GM12864 (cell line): ENCODE results near the gene C5orf58.

Experiments used
- DNase-seq: peaks from one replicate; pipeline ENCODE4 v3.0.0-alpha.2; 2011; ENCODE audit warnings: low read depth
- H3K4me3 ChIP-seq: 2 replicates; pipeline ENCODE4 v1.5.1; 2011; ENCODE audit warnings: mild to moderate bottlenecking, low read depth, low read length, control low read depth
- CTCF ChIP-seq: IDR thresholded peaks from 2 replicates; pipeline ENCODE4 v1.5.1; 2011; ENCODE audit warnings: low read depth, mild to moderate bottlenecking, moderate library complexity, low read length, control low read depth, inconsistent platforms; ENCODE audit errors: missing control alignments

C5orf58 gene

DNA sequence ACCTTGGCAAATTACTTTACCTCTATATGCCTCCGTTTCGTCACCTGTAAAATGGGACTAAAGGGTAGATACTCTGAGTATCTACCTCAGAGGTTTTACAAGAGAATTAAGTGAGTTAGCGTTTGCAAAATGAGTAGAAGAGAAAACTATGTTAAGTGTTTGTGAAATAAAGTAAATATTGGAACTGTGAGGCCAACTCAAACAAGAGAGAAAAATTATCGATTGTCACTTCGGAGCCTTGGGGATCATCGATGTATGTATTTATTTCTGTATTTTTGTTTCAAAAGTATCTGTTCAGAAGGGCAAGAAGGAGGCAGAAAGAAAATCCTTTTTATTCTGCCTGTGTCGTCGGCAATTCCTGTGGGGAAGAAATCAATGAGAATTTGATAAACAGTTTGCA is 25.8 kb upstream of the C5orf58 start:
- no peak overlapping the region for H3K4me3 ChIP-seq
- no peak for DNase-seq
- TF ChIP-seq CTCF, result no peak

- no peak for DNase-seq
- H3K4me3 ChIP-seq, result no peak overlapping the region
- TF ChIP-seq CTCF, result no peak
Observed at GRCh38 chr5:170211575-170212334, 21.0 kb upstream of the C5orf58 start.

DNA sequence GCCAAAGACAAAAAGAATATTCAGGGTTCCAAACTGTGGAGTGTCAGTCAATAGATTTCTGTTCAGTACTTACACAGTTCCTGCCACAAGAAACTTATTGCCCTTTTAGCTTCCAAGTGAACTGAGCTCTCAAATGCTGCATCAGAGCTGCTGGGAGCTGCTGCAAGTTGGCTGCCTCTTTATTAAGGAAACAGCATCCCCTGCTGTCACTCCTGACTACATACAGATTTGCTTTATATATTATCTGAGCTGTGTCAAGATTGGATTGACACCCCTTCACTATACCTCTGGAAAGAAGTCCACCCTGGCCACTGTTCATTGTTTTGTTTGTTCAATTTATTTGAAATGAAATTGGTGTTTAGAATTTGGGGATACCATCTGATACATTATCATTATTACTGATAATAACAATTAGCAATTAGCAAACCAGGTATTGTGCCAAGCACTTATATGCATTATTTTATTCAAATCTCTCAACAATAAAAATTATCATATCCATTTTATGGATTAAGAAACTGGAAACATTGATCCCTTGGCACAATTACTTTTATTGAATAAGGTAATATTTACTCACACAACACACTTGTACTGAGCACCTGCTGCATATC is 16.4 kb upstream of the C5orf58 start:
- TF ChIP-seq CTCF, result peak; percentile 67
- peak; percentile 7 for DNase-seq
- H3K4me3 ChIP-seq, result no peak overlapping the region

GRCh38 chr5:170217831-170218230 is 15.0 kb upstream of the C5orf58 start:
- no peak for DNase-seq
- H3K4me3 ChIP-seq, result no peak overlapping the region

DNA sequence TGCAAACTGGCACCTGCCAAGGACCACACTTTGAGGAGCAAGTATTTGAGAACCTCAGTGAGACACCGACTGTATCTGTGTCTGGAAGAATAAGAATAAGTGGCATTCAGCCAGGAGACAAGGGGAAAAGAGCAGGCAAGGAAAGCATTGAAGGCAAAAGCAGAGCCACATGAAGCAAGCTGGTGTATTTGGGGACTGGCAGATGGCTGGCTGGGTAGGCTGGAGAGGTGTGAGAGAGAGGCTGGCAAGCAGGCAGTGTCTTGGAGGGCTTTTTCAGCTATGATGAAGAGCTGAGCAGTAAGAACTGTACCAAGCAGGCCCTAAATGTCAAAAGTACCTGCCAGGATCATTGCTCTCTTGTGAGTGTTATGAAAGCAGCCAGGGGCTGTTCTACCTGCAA is 14.1 kb upstream of the C5orf58 start:
- no peak for DNase-seq
- no peak for TF ChIP-seq CTCF
- no peak overlapping the region for H3K4me3 ChIP-seq

More at GRCh38 chr5:170217831-170218230, 15.0 kb upstream of the C5orf58 start:
- TF ChIP-seq CTCF, result no peak

DNA sequence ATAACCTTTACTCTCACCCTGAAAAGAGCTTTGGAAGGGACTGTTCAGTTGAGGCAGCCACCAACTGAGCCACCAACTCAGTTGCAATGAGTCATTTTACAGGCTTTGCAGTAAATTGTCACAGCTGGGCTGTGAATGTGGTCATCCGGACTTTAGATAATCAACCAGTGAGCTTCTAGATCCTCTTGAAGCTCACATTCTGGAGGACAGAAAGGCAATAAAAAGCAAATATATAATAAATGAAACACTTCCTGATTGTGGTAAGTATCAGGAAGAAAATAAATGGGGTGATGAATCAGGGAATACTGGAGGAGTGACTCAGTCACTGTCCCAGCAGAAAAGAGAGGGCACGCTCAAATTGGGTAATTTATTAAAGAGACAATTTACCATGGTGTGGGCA is 13.2 kb upstream of the C5orf58 start:
- DNase-seq, result no peak
- TF ChIP-seq CTCF, result no peak
- no peak overlapping the region for H3K4me3 ChIP-seq

DNA sequence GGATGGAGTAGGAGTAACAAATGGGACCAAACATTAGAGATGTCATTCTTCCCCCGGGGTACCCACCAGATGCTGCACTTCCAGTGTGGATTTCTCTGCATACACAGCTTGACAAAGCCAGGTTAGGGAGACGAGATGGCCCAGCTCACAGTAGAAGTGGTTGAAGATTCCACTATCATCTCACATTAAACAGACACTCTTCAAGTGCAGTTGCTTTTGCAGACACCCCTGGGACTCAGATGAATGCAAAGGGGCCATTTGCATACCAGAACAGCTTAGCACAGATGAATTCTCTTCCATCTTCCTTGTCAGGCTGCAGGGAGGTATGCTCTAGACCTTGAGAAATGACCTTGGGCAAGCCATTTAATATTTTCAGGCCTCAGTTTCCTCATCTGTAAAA is 12.6 kb upstream of the C5orf58 start:
- TF ChIP-seq CTCF, result no peak
- H3K4me3 ChIP-seq, result no peak overlapping the region
- DNase-seq, result no peak
